ENCODE data around the gene NUP155. TPM values are rescaled to one million over a fixed set of nuclear protein-coding genes. Genes with fewer than 3 reads are reported as not detected.
A peak's percentile ranks its signal among the peaks of the same experiment; 100 is the strongest.
"Not testable (repeated sequence)": the region's sequence is repeated elsewhere in the genome, so short reads cannot be mapped to it uniquely, and the experiment has no call there.

Gene NUP155
- total RNA-seq, 2 donors from 2014 or later, result 68.6 to 75.3 TPM

DNA sequence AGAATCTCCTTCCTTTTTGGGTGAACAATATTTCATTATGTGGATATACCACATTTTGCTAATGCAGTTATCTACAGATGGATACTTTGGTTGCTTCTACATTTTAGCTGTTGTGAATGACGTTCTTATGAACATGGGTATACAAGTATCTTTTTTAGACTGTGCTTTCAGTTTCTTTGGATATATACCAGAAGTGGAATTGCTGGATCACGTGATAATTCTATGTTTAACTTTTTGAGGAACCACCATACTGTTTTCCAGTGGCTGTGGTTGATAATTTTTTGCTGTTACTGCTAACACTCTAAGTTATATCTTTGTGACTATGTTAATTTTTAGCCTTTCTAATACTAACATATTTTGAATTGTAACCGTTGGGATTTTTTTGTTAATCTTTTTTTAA is 20.7 kb upstream of the NUP155 start:
- no peak for DNase-seq
- Histone ChIP-seq H3K9me3 (ENCODE audit: control insufficient read depth, low read length) (no peaks in the 10 kb centered on the region), H3K27me3 (ENCODE audit: control insufficient read depth, insufficient read depth, low read length, poor library complexity, severe bottlenecking) (no peaks in the 10 kb centered on the region), H3K27ac (ENCODE audit: low read depth, low read length) (no peak overlapping the region), H3K9ac (ENCODE audit: extremely low read depth, low read length, poor library complexity, severe bottlenecking) (no peak overlapping the region), H3K36me3 (ENCODE audit: control insufficient read depth, insufficient read depth, low read length) (peaks cover 16% of the 10 kb centered on the region), H3K4me3 (ENCODE audit: low read length) (no peak overlapping the region), H3K4me1 (ENCODE audit: control insufficient read depth, insufficient read depth, low read length) (no peaks in the 10 kb centered on the region)
- Mint-ChIP-seq H3K9me3 (no peaks in the 10 kb centered on the region), H3K27ac (no peak overlapping the region), H3K36me3 (ENCODE audit: low read depth) (peaks cover 41% of the 10 kb centered on the region), H3K27me3 (ENCODE audit: insufficient read depth) (no peaks in the 10 kb centered on the region), H3K4me3 (no peak overlapping the region), H3K4me1 (peaks cover 4% of the 10 kb centered on the region)
- TF ChIP-seq, protein P1, sequence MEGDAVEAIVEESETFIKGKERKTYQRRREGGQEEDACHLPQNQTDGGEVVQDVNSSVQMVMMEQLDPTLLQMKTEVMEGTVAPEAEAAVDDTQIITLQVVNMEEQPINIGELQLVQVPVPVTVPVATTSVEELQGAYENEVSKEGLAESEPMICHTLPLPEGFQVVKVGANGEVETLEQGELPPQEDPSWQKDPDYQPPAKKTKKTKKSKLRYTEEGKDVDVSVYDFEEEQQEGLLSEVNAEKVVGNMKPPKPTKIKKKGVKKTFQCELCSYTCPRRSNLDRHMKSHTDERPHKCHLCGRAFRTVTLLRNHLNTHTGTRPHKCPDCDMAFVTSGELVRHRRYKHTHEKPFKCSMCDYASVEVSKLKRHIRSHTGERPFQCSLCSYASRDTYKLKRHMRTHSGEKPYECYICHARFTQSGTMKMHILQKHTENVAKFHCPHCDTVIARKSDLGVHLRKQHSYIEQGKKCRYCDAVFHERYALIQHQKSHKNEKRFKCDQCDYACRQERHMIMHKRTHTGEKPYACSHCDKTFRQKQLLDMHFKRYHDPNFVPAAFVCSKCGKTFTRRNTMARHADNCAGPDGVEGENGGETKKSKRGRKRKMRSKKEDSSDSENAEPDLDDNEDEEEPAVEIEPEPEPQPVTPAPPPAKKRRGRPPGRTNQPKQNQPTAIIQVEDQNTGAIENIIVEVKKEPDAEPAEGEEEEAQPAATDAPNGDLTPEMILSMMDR (conservative IDR thresholded peaks at IDR 0.05), result no peak
- WGBS, 2 experiments (ENCODE audit: insufficient coverage in 1 of 2, insufficient read length in 1 of 2), result 88 to 89% methylated on average over 1 to 3 of the region's 3 CpGs

DNA sequence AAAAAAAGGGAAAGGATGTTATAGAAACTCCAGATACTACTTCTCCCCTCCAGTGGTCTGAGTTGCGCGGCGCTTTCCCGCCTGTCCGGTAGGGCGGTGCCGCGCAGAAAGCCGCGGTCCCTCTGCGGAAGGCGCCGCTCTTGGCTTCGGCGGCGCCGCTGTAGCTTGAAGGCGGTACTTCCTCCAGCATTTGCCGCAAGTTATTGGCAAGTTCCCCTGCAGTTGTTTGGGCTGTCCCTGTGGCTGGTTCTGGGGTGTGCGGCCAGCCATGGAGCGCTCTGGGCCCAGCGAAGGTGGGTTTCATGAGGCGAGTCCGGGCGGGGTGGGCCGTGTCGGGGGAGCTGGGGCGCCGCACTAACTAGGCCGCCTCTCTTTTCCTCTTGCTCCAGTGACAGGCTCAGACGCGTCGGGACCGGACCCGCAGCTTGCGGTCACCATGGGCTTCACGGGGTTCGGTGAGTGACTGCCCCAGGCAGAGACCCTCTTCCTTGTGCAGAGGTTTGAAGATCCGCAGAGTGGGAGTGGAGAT is 8.3 kb upstream of the NUP155 start, which contains the start of gene WDR70:
WDR70 (plus strand) TSS at position 219 of the 529 bp plus-strand sequence; CDS start at position 269, 50 bp downstream.
- Mint-ChIP-seq H3K36me3 (ENCODE audit: low read depth) (peaks cover 14% of the 10 kb centered on the region), H3K4me3 (peak within 1 kb of the TSS; percentile 91), H3K27ac (peak within 1 kb of the TSS; percentile 62)
- not testable (repeated sequence) for H3K9me3 Mint-ChIP-seq; H3K27ac ChIP-seq (ENCODE audit: low read depth, low read length); H3K9me3 ChIP-seq (ENCODE audit: control insufficient read depth, low read length); H3K27me3 Mint-ChIP-seq (ENCODE audit: insufficient read depth); H3K4me1 Mint-ChIP-seq; H3K4me1 ChIP-seq (ENCODE audit: control insufficient read depth, insufficient read depth, low read length); H3K27me3 ChIP-seq (ENCODE audit: control insufficient read depth, insufficient read depth, low read length, poor library complexity, severe bottlenecking); H3K36me3 ChIP-seq (ENCODE audit: control insufficient read depth, insufficient read depth, low read length)
- WGBS, 2 experiments (ENCODE audit: insufficient coverage in 1 of 2, insufficient read length in 1 of 2), result 0% methylated on average over 7 to 39 of the region's 39 CpGs
- Histone ChIP-seq H3K9ac (ENCODE audit: extremely low read depth, low read length, poor library complexity, severe bottlenecking) (peak within 1 kb of the TSS; percentile 34), H3K4me3 (ENCODE audit: low read length) (peak within 1 kb of the TSS; percentile 91)
- TF ChIP-seq, protein P1 (conservative IDR thresholded peaks at IDR 0.05), result peak; percentile 69
- peak; percentile 95 for DNase-seq

GRCh38 chr5:37378066-37378465 is 7.2 kb upstream of the NUP155 start:
- H3K4me3 Mint-ChIP-seq; H3K9me3 ChIP-seq (ENCODE audit: control insufficient read depth, low read length); H3K9ac ChIP-seq (ENCODE audit: extremely low read depth, low read length, poor library complexity, severe bottlenecking); H3K27me3 Mint-ChIP-seq (ENCODE audit: insufficient read depth); H3K4me1 Mint-ChIP-seq; H3K9me3 Mint-ChIP-seq; H3K27ac Mint-ChIP-seq; H3K27me3 ChIP-seq (ENCODE audit: control insufficient read depth, insufficient read depth, low read length, poor library complexity, severe bottlenecking); H3K4me1 ChIP-seq (ENCODE audit: control insufficient read depth, insufficient read depth, low read length); DNase-seq; H3K4me3 ChIP-seq (ENCODE audit: low read length); H3K36me3 Mint-ChIP-seq (ENCODE audit: low read depth); H3K36me3 ChIP-seq (ENCODE audit: control insufficient read depth, insufficient read depth, low read length); H3K27ac ChIP-seq (ENCODE audit: low read depth, low read length): not testable (repeated sequence)
- WGBS, 2 experiments (ENCODE audit: insufficient coverage in 1 of 2, insufficient read length in 1 of 2), result 83 to 95% methylated on average over 7 to 12 of the region's 12 CpGs

DNA sequence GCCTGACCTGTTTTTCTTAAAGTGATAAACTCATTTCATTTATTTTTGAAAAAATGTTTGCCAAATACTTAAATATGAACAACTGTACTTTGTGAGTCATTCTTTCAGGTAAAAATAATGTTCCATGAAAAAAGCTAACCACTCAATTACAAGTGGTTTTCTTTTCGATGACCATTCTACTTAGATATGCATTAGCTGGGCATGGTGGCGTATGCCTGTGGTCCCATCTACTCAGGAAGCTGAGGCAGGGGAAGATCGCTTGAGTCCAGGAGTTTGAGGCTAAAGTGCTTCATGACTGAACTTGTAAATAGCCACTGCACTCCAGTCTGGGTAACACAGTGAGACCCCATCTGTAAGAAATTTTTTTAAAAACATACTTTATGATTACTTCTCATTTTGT is 4.2 kb upstream of the NUP155 start:
- peaks cover 9% of the 10 kb centered on the region for H3K4me1 Mint-ChIP-seq
- 85 to 91% methylated on average over 2 to 3 of the region's 3 CpGs for WGBS, 2 experiments (ENCODE audit: insufficient coverage in 1 of 2, insufficient read length in 1 of 2)

More for the DNA sequence above, 4.2 kb upstream of the NUP155 start:
- H3K27me3 ChIP-seq (ENCODE audit: control insufficient read depth, insufficient read depth, low read length, poor library complexity, severe bottlenecking), result peaks cover 5% of the 10 kb centered on the region
- Mint-ChIP-seq H3K27me3 (ENCODE audit: insufficient read depth) (peaks cover 3% of the 10 kb centered on the region), H3K36me3 (ENCODE audit: low read depth) (no peaks in the 10 kb centered on the region), H3K4me3 (no peak overlapping the region), H3K9me3 (no peaks in the 10 kb centered on the region), H3K27ac (no peak overlapping the region)
- H3K27ac ChIP-seq (ENCODE audit: low read depth, low read length), result no peak overlapping the region
- no peaks in the 10 kb centered on the region for H3K36me3 ChIP-seq (ENCODE audit: control insufficient read depth, insufficient read depth, low read length)
- no peak overlapping the region for H3K4me3 ChIP-seq (ENCODE audit: low read length)
- no peaks in the 10 kb centered on the region for H3K4me1 ChIP-seq (ENCODE audit: control insufficient read depth, insufficient read depth, low read length)
- TF ChIP-seq, protein P1 (conservative IDR thresholded peaks at IDR 0.05), result no peak
- H3K9ac ChIP-seq (ENCODE audit: extremely low read depth, low read length, poor library complexity, severe bottlenecking), result no peak overlapping the region
- DNase-seq, result no peak
- no peaks in the 10 kb centered on the region for H3K9me3 ChIP-seq (ENCODE audit: control insufficient read depth, low read length)

Measured in endodermal cell (in vitro differentiated cells).